ENCODE measurements around the gene RBMS3. TPM values are rescaled to one million over a fixed set of nuclear protein-coding genes. Genes with fewer than 3 reads are reported as not detected.

The RBMS3 gene
- total and polyA plus RNA-seq, 2 experiments from 2014 or later: 3.2 to 7.4 TPM

DNA sequence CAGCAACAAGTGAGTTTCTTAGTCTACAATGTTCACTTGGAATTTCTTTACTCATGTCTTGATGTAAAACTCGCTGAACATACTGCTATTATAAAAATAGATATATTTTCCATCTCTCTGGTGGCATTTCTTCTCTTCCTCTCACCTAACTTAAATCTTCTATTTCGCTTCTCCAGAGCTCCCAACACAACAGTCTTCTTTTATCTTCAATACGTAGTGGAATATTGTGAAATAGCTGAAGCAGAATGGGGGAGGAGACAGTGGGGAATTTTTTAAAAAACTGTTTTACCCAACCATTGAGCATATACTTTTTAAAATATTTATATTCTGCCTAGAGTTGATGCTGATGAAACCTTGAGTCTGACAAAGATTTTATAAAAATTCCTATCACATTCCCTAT lies 548.5 kb downstream of the RBMS3 start (continued):
- TF ChIP-seq, protein P1, sequence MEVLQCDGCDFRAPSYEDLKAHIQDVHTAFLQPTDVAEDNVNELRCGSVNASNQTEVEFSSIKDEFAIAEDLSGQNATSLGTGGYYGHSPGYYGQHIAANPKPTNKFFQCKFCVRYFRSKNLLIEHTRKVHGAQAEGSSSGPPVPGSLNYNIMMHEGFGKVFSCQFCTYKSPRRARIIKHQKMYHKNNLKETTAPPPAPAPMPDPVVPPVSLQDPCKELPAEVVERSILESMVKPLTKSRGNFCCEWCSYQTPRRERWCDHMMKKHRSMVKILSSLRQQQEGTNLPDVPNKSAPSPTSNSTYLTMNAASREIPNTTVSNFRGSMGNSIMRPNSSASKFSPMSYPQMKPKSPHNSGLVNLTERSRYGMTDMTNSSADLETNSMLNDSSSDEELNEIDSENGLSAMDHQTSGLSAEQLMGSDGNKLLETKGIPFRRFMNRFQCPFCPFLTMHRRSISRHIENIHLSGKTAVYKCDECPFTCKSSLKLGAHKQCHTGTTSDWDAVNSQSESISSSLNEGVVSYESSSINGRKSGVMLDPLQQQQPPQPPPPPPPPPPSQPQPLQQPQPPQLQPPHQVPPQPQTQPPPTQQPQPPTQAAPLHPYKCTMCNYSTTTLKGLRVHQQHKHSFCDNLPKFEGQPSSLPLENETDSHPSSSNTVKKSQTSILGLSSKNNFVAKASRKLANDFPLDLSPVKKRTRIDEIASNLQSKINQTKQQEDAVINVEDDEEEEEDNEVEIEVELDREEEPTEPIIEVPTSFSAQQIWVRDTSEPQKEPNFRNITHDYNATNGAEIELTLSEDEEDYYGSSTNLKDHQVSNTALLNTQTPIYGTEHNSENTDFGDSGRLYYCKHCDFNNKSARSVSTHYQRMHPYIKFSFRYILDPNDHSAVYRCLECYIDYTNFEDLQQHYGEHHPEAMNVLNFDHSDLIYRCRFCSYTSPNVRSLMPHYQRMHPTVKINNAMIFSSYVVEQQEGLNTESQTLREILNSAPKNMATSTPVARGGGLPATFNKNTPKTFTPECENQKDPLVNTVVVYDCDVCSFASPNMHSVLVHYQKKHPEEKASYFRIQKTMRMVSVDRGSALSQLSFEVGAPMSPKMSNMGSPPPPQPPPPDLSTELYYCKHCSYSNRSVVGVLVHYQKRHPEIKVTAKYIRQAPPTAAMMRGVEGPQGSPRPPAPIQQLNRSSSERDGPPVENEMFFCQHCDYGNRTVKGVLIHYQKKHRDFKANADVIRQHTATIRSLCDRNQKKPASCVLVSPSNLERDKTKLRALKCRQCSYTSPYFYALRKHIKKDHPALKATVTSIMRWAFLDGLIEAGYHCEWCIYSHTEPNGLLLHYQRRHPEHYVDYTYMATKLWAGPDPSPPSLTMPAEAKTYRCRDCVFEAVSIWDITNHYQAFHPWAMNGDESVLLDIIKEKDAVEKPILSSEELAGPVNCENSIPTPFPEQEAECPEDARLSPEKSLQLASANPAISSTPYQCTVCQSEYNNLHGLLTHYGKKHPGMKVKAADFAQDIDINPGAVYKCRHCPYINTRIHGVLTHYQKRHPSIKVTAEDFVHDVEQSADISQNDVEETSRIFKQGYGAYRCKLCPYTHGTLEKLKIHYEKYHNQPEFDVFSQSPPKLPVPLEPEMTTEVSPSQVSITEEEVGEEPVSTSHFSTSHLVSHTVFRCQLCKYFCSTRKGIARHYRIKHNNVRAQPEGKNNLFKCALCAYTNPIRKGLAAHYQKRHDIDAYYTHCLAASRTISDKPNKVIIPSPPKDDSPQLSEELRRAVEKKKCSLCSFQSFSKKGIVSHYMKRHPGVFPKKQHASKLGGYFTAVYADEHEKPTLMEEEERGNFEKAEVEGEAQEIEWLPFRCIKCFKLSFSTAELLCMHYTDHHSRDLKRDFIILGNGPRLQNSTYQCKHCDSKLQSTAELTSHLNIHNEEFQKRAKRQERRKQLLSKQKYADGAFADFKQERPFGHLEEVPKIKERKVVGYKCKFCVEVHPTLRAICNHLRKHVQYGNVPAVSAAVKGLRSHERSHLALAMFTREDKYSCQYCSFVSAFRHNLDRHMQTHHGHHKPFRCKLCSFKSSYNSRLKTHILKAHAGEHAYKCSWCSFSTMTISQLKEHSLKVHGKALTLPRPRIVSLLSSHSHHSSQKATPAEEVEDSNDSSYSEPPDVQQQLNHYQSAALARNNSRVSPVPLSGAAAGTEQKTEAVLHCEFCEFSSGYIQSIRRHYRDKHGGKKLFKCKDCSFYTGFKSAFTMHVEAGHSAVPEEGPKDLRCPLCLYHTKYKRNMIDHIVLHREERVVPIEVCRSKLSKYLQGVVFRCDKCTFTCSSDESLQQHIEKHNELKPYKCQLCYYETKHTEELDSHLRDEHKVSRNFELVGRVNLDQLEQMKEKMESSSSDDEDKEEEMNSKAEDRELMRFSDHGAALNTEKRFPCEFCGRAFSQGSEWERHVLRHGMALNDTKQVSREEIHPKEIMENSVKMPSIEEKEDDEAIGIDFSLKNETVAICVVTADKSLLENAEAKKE (CRISPR knock-in tag; IDR thresholded peaks at IDR 0.05): no peak
- TF ChIP-seq, protein P2, sequence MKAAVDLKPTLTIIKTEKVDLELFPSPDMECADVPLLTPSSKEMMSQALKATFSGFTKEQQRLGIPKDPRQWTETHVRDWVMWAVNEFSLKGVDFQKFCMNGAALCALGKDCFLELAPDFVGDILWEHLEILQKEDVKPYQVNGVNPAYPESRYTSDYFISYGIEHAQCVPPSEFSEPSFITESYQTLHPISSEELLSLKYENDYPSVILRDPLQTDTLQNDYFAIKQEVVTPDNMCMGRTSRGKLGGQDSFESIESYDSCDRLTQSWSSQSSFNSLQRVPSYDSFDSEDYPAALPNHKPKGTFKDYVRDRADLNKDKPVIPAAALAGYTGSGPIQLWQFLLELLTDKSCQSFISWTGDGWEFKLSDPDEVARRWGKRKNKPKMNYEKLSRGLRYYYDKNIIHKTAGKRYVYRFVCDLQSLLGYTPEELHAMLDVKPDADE (IDR thresholded peaks at IDR 0.05): no peak
- TF ChIP-seq ZNF331 (CRISPR knock-in tag; IDR thresholded peaks at IDR 0.05; ENCODE audit: low read depth): no peak
- TF ChIP-seq ZNF114 (CRISPR knock-in tag; IDR thresholded peaks at IDR 0.05): no peak
- no peak for TF ChIP-seq CREB1 (CRISPR knock-in tag; IDR thresholded peaks at IDR 0.05; ENCODE audit: low read depth)

DNA sequence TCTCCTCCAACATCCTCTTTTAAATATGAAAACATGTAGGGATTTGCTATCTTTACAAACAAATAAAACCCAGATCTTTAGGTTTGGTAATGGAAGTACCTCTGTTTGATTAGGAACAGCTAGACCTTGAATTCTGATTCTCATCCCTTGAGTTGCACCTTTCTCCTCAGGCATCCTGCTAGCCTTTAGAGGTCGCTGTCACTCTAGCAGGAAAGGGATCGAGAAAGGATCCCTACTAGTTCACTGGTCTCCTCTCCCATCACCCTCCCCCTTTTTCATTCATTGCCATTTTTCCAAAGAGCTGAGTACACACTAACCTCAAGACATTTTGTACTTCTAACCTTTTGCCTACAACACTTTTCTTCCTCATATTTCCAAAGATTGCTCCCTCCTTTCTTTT lies 569.8 kb downstream of the RBMS3 start:
- no peak for TF ChIP-seq POLR2AphosphoS5 (IDR thresholded peaks at IDR 0.05; ENCODE audit: low read depth)
- TF ChIP-seq, protein P3, sequence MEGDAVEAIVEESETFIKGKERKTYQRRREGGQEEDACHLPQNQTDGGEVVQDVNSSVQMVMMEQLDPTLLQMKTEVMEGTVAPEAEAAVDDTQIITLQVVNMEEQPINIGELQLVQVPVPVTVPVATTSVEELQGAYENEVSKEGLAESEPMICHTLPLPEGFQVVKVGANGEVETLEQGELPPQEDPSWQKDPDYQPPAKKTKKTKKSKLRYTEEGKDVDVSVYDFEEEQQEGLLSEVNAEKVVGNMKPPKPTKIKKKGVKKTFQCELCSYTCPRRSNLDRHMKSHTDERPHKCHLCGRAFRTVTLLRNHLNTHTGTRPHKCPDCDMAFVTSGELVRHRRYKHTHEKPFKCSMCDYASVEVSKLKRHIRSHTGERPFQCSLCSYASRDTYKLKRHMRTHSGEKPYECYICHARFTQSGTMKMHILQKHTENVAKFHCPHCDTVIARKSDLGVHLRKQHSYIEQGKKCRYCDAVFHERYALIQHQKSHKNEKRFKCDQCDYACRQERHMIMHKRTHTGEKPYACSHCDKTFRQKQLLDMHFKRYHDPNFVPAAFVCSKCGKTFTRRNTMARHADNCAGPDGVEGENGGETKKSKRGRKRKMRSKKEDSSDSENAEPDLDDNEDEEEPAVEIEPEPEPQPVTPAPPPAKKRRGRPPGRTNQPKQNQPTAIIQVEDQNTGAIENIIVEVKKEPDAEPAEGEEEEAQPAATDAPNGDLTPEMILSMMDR (conservative IDR thresholded peaks at IDR 0.05; ENCODE audit: low read depth in 2 of 2): peak; percentile 76 to 91

More for the DNA sequence above, 569.8 kb downstream of the RBMS3 start:
- no peak overlapping the region for H2AFZ ChIP-seq
- H3K36me3 Mint-ChIP-seq (ENCODE audit: low read depth): peaks cover 10% of the 10 kb centered on the region; the same call in 1 of the 3 replicates
- H3K27ac ChIP-seq (ENCODE audit: low read depth): no peak overlapping the region
- ATAC-seq (peak; percentile 82), DNase-seq (ENCODE audit: low spot score) (peak; percentile 77)
- no peaks in the 10 kb centered on the region for H3K79me2 ChIP-seq (replicated peaks; ENCODE audit: insufficient read depth)
- H3K4me1 ChIP-seq (ENCODE audit: insufficient read depth): peaks cover 7% of the 10 kb centered on the region; the same call in 1 of the 2 replicates
- no peak overlapping the region for H3K4me3 ChIP-seq
- peaks cover 3% of the 10 kb centered on the region for H3K27me3 Mint-ChIP-seq (ENCODE audit: insufficient read depth, low read depth, poor library complexity)
- H3K4me3 Mint-ChIP-seq: no peak overlapping the region
- peaks cover 19% of the 10 kb centered on the region for H3K4me1 Mint-ChIP-seq
- H3K36me3 ChIP-seq (ENCODE audit: insufficient read depth): no peaks in the 10 kb centered on the region
- H4K20me1 ChIP-seq (replicated peaks; ENCODE audit: insufficient read depth): no peaks in the 10 kb centered on the region
- no peaks in the 10 kb centered on the region for H3K27me3 ChIP-seq (ENCODE audit: insufficient read depth)
- H3K9me3 Mint-ChIP-seq: peaks cover 18% of the 10 kb centered on the region; the same call in 2 of the 3 replicates
- peaks cover 5% of the 10 kb centered on the region; the same call in 1 of the 2 replicates for H3K9me2 ChIP-seq (ENCODE audit: insufficient read depth)
- no peak overlapping the region for H3K27ac Mint-ChIP-seq
- no peaks in the 10 kb centered on the region for H3F3A ChIP-seq (replicated peaks; ENCODE audit: low read depth)
- no peak overlapping the region for H3K4me2 ChIP-seq
